Measurements from ENCODE around the gene YTHDC1.

Gene YTHDC1

DNA sequence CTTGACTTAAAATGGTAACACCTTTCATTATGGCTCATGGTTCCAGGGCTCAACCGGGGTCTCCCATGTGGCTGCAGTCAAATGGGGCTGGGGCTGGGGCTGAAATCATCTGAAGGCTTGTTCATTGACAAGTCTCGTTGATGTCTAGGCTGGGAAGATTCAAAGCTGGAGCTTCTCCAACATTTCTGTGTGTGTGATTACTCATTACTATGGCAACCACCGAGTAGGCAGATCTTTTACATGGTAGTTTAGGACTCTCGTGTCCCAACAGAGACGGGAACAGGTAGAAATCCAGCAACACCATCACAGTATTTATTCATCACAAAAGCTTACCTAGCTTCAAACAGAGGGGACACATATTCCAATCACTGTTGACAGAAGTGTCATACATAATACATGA, 7.8 kb downstream of the YTHDC1 start:
- no peak for TF ChIP-seq YY2 (tag by site-specific recombination; IDR thresholded peaks at IDR 0.05)
- ChIA-PET CTCF (interaction anchor here (2.3 kb wide), 1 partner anchor 34 kb away, joined by 7 read pairs; no protein-coding TSS in a partner anchor), POLR2A (no interaction called here)
- 0 out of 2 replicates have a peak, but pooled peaks cover 10% of the 10 kb centered on the region for H3K4me1 ChIP-seq (ENCODE audit: control insufficient read depth, insufficient read depth, low read length)
- no peaks in the 10 kb centered on the region for H3K9me3 ChIP-seq (ENCODE audit: control insufficient read depth, insufficient read depth, low read depth, low read length)
- H3K4me3 ChIP-seq (ENCODE audit: low read depth, low read length): no peak overlapping the region
- peaks cover 3 to 21% of the 10 kb centered on the region in 2 experiments for H3K36me3 ChIP-seq (ENCODE audit: control insufficient read depth in 2 of 2, insufficient read depth in 1 of 2, low read length in 2 of 2)
- no peak overlapping the region for H3K27ac ChIP-seq (ENCODE audit: extremely low read depth, low read depth, low read length)

DNA sequence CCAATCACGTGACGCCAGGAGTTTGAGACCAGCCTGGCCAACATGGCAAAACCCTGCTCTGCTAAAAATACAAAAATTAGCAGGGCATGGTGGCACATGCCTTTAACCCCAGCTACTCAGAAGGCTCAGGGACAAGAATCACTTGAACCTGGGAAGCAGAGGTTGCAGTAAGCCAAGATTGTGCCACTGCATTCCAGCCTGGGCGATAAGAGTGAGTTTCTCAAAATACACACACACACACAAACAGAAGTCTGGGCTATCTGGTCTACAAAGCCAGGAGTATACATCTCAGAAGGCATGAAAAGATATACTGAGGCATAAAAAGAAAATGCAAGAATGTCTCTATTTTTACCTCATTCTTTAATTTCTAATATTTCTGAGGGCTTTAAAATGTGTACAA, 11.3 kb downstream of the YTHDC1 start:
- CTCF ChIA-PET: no interaction called here
- Histone ChIP-seq H3K36me3 (ENCODE audit: control insufficient read depth in 2 of 2, insufficient read depth in 1 of 2, low read length in 2 of 2) (peaks cover 6 to 41% of the 10 kb centered on the region in 2 experiments), H3K9me3 (ENCODE audit: control insufficient read depth, insufficient read depth, low read depth, low read length) (no peaks in the 10 kb centered on the region), H3K27ac (ENCODE audit: extremely low read depth, low read depth, low read length) (no peak overlapping the region), H3K4me1 (ENCODE audit: control insufficient read depth, insufficient read depth, low read length) (0 out of 2 replicates have a peak, but pooled peaks cover 7% of the 10 kb centered on the region), H3K4me3 (ENCODE audit: low read depth, low read length) (no peak overlapping the region)
- POLR2A ChIA-PET: no interaction called here
- TF ChIP-seq ZNF521 (tag by site-specific recombination; IDR thresholded peaks at IDR 0.05) (no peak), ZNF354C (tag by site-specific recombination; IDR thresholded peaks at IDR 0.05; ENCODE audit: borderline replicate concordance, low read depth) (no peak), ZNF670 (tag by site-specific recombination; IDR thresholded peaks at IDR 0.05; ENCODE audit: low read depth) (no peak), ZIC2 (tag by site-specific recombination; IDR thresholded peaks at IDR 0.05) (no peak), ZNF558 (tag by site-specific recombination; IDR thresholded peaks at IDR 0.05) (no peak), ZFP69B (tag by site-specific recombination; IDR thresholded peaks at IDR 0.05) (no peak), ZNF660 (tag by site-specific recombination; IDR thresholded peaks at IDR 0.05) (no peak), ZBTB1 (tag by site-specific recombination; IDR thresholded peaks at IDR 0.05) (no peak), ZNF335 (tag by site-specific recombination; conservative IDR thresholded peaks at IDR 0.05) (no peak), ZNF416 (tag by site-specific recombination; IDR thresholded peaks at IDR 0.05) (no peak), ZBTB8A (tag by site-specific recombination; IDR thresholded peaks at IDR 0.05) (no peak), ZFHX2 (tag by site-specific recombination; conservative IDR thresholded peaks at IDR 0.05) (no peak), ZSCAN30 (tag by site-specific recombination; IDR thresholded peaks at IDR 0.05) (no peak), IKZF3 (tag by site-specific recombination; IDR thresholded peaks at IDR 0.05) (no peak)
- TF ChIP-seq, protein P1, sequence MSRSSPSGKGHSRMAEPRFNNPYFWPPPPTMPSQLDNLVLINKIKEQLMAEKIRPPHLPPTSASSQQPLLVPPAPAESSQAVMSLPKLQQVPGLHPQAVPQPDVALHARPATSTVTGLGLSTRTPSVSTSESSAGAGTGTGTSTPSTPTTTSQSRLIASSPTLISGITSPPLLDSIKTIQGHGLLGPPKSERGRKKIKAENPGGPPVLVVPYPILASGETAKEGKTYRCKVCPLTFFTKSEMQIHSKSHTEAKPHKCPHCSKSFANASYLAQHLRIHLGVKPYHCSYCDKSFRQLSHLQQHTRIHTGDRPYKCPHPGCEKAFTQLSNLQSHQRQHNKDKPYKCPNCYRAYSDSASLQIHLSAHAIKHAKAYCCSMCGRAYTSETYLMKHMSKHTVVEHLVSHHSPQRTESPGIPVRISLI (tag by site-specific recombination; IDR thresholded peaks at IDR 0.05): no peak
- TF ChIP-seq, protein P2, sequence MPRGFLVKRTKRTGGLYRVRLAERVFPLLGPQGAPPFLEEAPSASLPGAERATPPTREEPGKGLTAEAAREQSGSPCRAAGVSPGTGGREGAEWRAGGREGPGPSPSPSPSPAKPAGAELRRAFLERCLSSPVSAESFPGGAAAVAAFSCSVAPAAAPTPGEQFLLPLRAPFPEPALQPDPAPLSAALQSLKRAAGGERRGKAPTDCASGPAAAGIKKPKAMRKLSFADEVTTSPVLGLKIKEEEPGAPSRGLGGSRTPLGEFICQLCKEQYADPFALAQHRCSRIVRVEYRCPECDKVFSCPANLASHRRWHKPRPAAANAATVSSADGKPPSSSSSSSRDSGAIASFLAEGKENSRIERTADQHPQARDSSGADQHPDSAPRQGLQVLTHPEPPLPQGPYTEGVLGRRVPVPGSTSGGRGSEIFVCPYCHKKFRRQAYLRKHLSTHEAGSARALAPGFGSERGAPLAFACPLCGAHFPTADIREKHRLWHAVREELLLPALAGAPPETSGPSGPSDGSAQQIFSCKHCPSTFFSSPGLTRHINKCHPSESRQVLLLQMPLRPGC (tag by site-specific recombination; IDR thresholded peaks at IDR 0.05): no peak
- TF ChIP-seq, protein P3, sequence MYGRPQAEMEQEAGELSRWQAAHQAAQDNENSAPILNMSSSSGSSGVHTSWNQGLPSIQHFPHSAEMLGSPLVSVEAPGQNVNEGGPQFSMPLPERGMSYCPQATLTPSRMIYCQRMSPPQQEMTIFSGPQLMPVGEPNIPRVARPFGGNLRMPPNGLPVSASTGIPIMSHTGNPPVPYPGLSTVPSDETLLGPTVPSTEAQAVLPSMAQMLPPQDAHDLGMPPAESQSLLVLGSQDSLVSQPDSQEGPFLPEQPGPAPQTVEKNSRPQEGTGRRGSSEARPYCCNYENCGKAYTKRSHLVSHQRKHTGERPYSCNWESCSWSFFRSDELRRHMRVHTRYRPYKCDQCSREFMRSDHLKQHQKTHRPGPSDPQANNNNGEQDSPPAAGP (tag by site-specific recombination; IDR thresholded peaks at IDR 0.05): no peak

DNA sequence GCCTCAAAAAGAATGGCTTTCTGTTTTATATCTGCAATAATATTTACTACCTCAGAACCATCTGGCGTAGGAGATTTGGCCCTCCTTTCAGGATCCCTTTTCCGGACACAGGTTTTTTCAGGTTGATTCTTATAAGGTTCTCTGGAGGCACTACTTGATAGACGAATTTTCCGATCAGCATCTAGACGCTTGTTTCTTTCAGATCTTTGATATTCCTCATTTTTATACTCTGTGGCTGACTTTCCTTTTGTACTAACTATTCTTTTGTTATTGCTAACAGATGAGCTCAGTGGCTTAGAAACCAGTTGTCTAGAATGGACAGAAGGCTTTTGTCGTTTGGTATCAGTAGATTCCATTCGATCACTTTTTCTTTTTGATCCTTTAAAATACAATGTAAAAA, 12.4 kb downstream of the YTHDC1 start:
- Histone ChIP-seq H3K9me3 (ENCODE audit: control insufficient read depth, insufficient read depth, low read depth, low read length) (no peaks in the 10 kb centered on the region), H3K36me3 (ENCODE audit: control insufficient read depth in 2 of 2, insufficient read depth in 1 of 2, low read length in 2 of 2) (peaks cover 6 to 52% of the 10 kb centered on the region in 2 experiments), H3K4me1 (ENCODE audit: control insufficient read depth, insufficient read depth, low read length) (0 out of 2 replicates have a peak, but pooled peaks cover 7% of the 10 kb centered on the region), H3K27ac (ENCODE audit: extremely low read depth, low read depth, low read length) (no peak overlapping the region), H3K4me3 (ENCODE audit: low read depth, low read length) (no peak overlapping the region)
- no peak for TF ChIP-seq ZNF76 (tag by site-specific recombination; IDR thresholded peaks at IDR 0.05; ENCODE audit: borderline replicate concordance, low read depth)
- TF ChIP-seq, protein P4, sequence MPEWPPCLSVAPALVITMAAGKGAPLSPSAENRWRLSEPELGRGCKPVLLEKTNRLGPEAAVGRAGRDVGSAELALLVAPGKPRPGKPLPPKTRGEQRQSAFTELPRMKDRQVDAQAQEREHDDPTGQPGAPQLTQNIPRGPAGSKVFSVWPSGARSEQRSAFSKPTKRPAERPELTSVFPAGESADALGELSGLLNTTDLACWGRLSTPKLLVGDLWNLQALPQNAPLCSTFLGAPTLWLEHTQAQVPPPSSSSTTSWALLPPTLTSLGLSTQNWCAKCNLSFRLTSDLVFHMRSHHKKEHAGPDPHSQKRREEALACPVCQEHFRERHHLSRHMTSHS (tag by site-specific recombination; IDR thresholded peaks at IDR 0.05): no peak
- no peak for TF ChIP-seq ZNF37A (tag by site-specific recombination; IDR thresholded peaks at IDR 0.05)
- no peak for TF ChIP-seq OSR2 (tag by site-specific recombination; IDR thresholded peaks at IDR 0.05)
- TF ChIP-seq ZNF473 (tag by site-specific recombination; IDR thresholded peaks at IDR 0.05): no peak
- TF ChIP-seq, protein P5, sequence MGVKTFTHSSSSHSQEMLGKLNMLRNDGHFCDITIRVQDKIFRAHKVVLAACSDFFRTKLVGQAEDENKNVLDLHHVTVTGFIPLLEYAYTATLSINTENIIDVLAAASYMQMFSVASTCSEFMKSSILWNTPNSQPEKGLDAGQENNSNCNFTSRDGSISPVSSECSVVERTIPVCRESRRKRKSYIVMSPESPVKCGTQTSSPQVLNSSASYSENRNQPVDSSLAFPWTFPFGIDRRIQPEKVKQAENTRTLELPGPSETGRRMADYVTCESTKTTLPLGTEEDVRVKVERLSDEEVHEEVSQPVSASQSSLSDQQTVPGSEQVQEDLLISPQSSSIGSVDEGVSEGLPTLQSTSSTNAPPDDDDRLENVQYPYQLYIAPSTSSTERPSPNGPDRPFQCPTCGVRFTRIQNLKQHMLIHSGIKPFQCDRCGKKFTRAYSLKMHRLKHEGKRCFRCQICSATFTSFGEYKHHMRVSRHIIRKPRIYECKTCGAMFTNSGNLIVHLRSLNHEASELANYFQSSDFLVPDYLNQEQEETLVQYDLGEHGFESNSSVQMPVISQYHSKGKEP (tag by site-specific recombination; IDR thresholded peaks at IDR 0.05): no peak
- TF ChIP-seq ZBTB7A (tag by site-specific recombination; IDR thresholded peaks at IDR 0.05; ENCODE audit: low read depth): no peak
- ChIA-PET POLR2A (no interaction called here), CTCF (no interaction called here)
